ENCODE results near the gene TMEM233.

Gene TMEM233

GRCh38 chr12:119687879-119688278 lies 94.3 kb downstream of the TMEM233 start:
- no peak overlapping the region for H3K4me3 ChIP-seq (ENCODE audit: low read depth, low read length)
- DNase-seq (ENCODE audit: low read depth) = no peak
- no peak for TF ChIP-seq CTCF (IDR thresholded peaks at IDR 0.05; ENCODE audit: control insufficient read depth, extremely low read depth, insufficient read depth)

DNA sequence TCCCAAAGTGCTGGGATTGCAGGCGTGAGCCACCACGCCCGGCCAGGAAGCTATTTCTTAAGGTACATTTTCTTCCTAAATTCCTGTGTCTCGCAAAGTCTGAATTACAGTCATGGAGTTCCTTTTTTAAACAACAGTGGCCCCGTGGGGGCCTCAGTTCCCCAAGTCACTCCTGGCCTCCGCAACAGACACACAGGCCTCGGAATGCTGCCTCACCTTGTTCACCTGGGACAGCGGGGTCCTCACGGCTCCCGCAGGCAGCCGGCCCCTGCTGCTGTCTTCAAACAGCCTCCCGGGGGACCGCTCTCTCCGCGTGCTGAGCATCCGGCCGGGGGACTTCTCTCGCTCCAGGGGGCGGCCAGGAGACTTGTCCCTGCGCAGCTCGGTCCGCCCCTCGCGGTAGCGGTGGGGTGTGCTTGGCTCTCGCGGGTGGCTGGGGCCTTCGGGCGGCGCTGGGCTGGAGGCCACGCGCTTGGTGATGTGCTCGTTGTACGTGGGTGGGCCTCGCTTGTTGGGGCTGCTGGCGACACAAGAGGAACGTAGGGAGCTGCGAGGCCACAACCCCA lies 96.4 kb downstream of the TMEM233 start:
- TF ChIP-seq CTCF (IDR thresholded peaks at IDR 0.05; ENCODE audit: control insufficient read depth, extremely low read depth, insufficient read depth) = no peak
- no peak overlapping the region for H3K4me3 ChIP-seq (ENCODE audit: low read depth, low read length)
- DNase-seq (ENCODE audit: low read depth) = no peak

GRCh38 chr12:119691202-119691810 lies 97.7 kb downstream of the TMEM233 start:
- DNase-seq (ENCODE audit: low read depth) = no peak
- TF ChIP-seq CTCF (IDR thresholded peaks at IDR 0.05; ENCODE audit: control insufficient read depth, extremely low read depth, insufficient read depth) = no peak
- H3K4me3 ChIP-seq (ENCODE audit: low read depth, low read length) = no peak overlapping the region

DNA sequence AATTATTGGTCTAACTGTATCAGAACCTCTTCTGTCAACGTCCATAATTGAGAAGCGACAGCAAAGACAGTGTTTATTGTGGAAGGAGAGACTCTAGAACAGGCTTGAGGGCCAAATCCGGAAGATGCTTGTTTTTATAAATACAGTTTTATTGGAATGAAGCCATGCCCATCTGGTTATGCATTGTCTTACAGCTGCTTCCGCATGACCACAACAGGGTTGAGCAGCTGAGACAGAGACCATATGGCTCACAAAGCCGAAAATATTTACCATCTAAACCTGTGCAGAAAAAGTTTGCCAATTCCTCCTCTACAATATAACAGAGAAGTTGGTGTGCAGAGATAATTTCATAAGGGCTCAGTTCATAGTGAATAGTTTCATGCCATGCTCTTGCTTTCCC lies 98.8 kb downstream of the TMEM233 start:
- DNase-seq (ENCODE audit: low read depth) = no peak
- no peak for TF ChIP-seq CTCF (IDR thresholded peaks at IDR 0.05; ENCODE audit: control insufficient read depth, extremely low read depth, insufficient read depth)
- no peak overlapping the region for H3K4me3 ChIP-seq (ENCODE audit: low read depth, low read length)
